ENCODE measurements around the gene SGCD.

- no peak for TF ChIP-seq CTCF (conservative IDR thresholded peaks at IDR 0.05)
- no peak for TF ChIP-seq ZFX (IDR thresholded peaks at IDR 0.05)
Measured at GRCh38 chr5:156686380-156686779, 359.4 kb downstream of the SGCD start.

Data from C4-2B (cell line).